Right atrium auricular region (tissue), 2 donors: ENCODE results near the gene PALD1. TPM values are rescaled to one million over a fixed set of nuclear protein-coding genes. Genes with fewer than 3 reads are reported as not detected.

ENCODE experiments used
- DNase-seq: peaks from one replicate; pipeline ENCODE4 v3.0.0-alpha.2; 2019; ENCODE audit warnings: low spot score
- H3K27ac ChIP-seq, 2 donors: fragments of 200-600 bp; sonication (generic); 1 replicate in 1 of 2; 2 replicates in 1 of 2; pipeline ENCODE4 v1.5.1; 2016 to 2019
- H3K27me3 ChIP-seq, 2 donors: fragments of 200-600 bp; sonication (generic); one replicate each; pipeline versions ENCODE4 v1.5.1 to v1.6.0; 2017 to 2019
- H3K36me3 ChIP-seq: fragments of 200-600 bp; sonication (generic); one replicate; pipeline ENCODE4 v1.5.1; 2016
- H3K4me1 ChIP-seq, 2 donors: fragments of 200-600 bp; sonication (generic); one replicate each; pipeline versions ENCODE4 v1.5.1 to v1.6.0; 2017 to 2019
- H3K4me3 ChIP-seq, 2 donors: fragments of 200-600 bp; sonication (generic); 1 replicate in 1 of 2; 2 replicates in 1 of 2; pipeline ENCODE4 v1.5.1; 2017 to 2019; ENCODE audit warnings: mild to moderate bottlenecking in 1 of 2, moderate library complexity in 1 of 2
- H3K9me3 ChIP-seq, 2 donors: fragments of 200-600 bp; sonication (generic); one replicate each; pipeline ENCODE4 v1.5.1; 2019
- CTCF ChIP-seq, 2 donors: fragments of 200-600 bp; sonication (generic); IDR thresholded peaks; one replicate each; pipeline ENCODE4 v1.5.1; 2019; ENCODE audit warnings: antibody characterized with exemption in 2 of 2
- total RNA-seq, 2 donors: library from RNA; depleted of rRNA; stranded (reverse); fragments of >200 nt; gene quantifications; one replicate each; pipeline ENCODE4 v1.1.0, GENCODE V29; 2016

PALD1 gene
- total RNA-seq, 2 donors from 2014 or later = 4.9 to 8.5 TPM

GRCh38 chr10:70459774-70460490 is 18.6 kb upstream of the PALD1 start:
- no peaks in the 10 kb centered on the region for H3K9me3 ChIP-seq
- H3K27ac ChIP-seq = peak overlapping the region; percentile 88 to 91
- peaks cover 0 to 48% of the 10 kb centered on the region in 2 donors for H3K4me1 ChIP-seq
- no peak for TF ChIP-seq CTCF (IDR thresholded peaks at IDR 0.05)
- no peak overlapping the region for H3K4me3 ChIP-seq
- no peaks in the 10 kb centered on the region for H3K27me3 ChIP-seq
- DNase-seq = no peak
- no peaks in the 10 kb centered on the region for H3K36me3 ChIP-seq

GRCh38 chr10:70461397-70462348 is 16.9 kb upstream of the PALD1 start:
- Histone ChIP-seq H3K4me1 (peaks cover 0 to 48% of the 10 kb centered on the region in 2 donors), H3K9me3 (no peaks in the 10 kb centered on the region), H3K27ac (peak overlapping the region in 1 of 2 donors; percentile 7), H3K27me3 (no peaks in the 10 kb centered on the region), H3K4me3 (no peak overlapping the region), H3K36me3 (no peaks in the 10 kb centered on the region)
- peak; percentile 76 to 94 for TF ChIP-seq CTCF (IDR thresholded peaks at IDR 0.05)
- peak; percentile 76 for DNase-seq

- Histone ChIP-seq H3K27ac (no peak overlapping the region), H3K27me3 (no peaks in the 10 kb centered on the region), H3K9me3 (no peaks in the 10 kb centered on the region), H3K36me3 (no peaks in the 10 kb centered on the region), H3K4me3 (no peak overlapping the region), H3K4me1 (peaks cover 0 to 47% of the 10 kb centered on the region in 2 donors)
- TF ChIP-seq CTCF (IDR thresholded peaks at IDR 0.05) = peak in 1 of 2 donors; percentile 24
- DNase-seq = peak; percentile 78
Measured at GRCh38 chr10:70462349-70462984, 16.1 kb upstream of the PALD1 start.

- Histone ChIP-seq H3K27ac (no peak overlapping the region), H3K9me3 (no peaks in the 10 kb centered on the region), H3K27me3 (no peaks in the 10 kb centered on the region), H3K36me3 (no peaks in the 10 kb centered on the region), H3K4me3 (no peak overlapping the region), H3K4me1 (peaks cover 0 to 32% of the 10 kb centered on the region in 2 donors)
- TF ChIP-seq CTCF (IDR thresholded peaks at IDR 0.05) = no peak
- no peak for DNase-seq
Measured at GRCh38 chr10:70465278-70465677, 13.3 kb upstream of the PALD1 start.

- no peaks in the 10 kb centered on the region for H3K27me3 ChIP-seq
- no peak overlapping the region for H3K4me3 ChIP-seq
- H3K9me3 ChIP-seq = no peaks in the 10 kb centered on the region
- H3K4me1 ChIP-seq = peaks cover 0 to 32% of the 10 kb centered on the region in 2 donors
- no peak for DNase-seq
- no peak overlapping the region for H3K27ac ChIP-seq
- no peaks in the 10 kb centered on the region for H3K36me3 ChIP-seq
- no peak for TF ChIP-seq CTCF (IDR thresholded peaks at IDR 0.05)
Measured at GRCh38 chr10:70465832-70466231, 12.7 kb upstream of the PALD1 start.
